Upper lobe of left lung (tissue), 4 donors: ENCODE results near the gene SAMD7.

Experiments used
- POLR2A ChIP-seq, 4 donors: fragments of 450-650 bp; IDR thresholded peaks; one replicate each; pipeline ENCODE4 v1.5.1; 2016 to 2017; ENCODE audit warnings: antibody characterized with exemption in 4 of 4, mild to moderate bottlenecking in 2 of 4
- POLR2AphosphoS5 ChIP-seq, 2 donors: sonication (generic); formaldehyde crosslinking; IDR thresholded peaks; one replicate each; pipeline ENCODE4 v1.5.1; 2017; ENCODE audit warnings: antibody characterized with exemption in 2 of 2

DNA sequence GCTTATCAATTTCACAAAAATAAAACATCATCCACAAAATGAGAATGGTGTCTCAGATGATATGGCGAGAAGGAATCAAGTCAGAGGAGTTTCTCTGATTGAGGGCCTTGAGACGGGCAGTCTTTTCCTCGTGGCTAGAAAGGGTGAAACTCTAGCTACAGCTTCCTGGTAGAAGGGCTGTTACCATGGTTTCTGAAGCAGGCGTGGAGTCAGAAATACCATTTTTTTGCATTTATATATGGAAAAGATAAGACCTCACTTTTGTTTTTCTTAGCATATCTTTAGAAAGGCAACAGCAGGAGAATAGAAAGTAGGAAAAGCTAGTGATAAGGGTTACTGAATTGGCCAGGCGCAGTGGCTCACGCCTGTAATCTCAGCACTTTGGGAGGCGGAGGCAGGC, 17.3 kb upstream of the SAMD7 start:
- TF ChIP-seq POLR2A (IDR thresholded peaks at IDR 0.05) (no peak), POLR2AphosphoS5 (IDR thresholded peaks at IDR 0.05) (no peak)
